ENCODE results near the gene TCAP.
A peak's percentile ranks its signal among the peaks of the same experiment; 100 is the strongest.

The TCAP gene

DNA sequence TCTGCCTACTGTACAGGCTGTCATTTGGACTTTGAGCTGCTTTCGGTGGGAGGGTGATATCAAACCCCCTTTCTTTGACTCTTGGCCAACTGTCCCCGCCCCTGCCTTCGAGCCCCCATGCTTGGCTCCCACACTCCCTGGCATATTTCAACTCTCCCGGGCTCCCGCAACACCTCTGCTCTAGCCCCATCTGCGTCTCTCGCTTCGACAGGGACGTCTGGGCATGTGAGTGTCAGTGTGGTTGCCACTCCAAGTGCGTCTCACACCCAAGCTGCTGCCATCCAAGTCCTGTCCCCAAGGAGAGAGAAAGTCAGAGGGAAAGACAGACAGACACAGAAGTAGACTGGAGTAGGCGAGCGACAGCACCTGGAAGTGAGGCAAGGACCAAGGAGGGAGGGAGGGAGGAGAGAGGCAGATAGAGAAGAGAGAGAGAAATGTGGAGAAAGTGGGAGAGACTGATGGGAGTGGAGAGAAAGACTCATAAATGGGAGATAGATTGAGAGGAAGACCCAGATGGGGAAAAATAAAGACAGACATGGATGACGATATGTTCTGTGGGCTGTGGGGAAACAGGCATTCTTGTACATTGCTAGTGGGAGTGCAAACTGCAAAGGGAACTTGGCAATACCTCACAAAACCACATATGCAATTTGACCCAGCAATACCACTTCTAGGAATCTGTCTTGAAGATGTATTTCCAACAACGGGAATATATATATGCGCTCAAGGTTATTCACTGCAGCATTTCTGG, 16.4 kb upstream of the TCAP start:
- no peak for DNase-seq (ENCODE audit: extremely low read depth in 1 of 2, low read depth in 1 of 2)

DNA sequence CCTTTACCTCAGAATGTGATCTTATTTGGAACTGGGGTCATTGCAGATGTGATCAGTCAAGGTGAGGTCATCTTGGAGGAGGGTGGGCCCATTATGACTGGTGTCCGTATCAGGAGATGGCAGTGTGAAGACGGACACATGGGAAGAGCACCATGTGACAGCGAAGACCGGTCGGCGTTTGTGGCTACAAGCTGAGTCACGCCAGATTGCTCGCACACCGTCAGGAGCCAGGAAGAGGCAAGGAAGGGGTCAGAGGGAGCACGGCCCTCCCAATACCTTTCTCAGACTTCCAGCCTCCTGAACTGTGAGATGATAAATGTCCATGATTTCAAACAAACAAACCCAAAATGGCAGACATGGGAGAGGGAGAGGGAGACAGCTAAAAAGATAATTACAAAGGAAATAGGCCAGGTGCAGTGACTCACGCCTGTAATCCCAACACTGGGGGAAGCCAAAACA, 15.0 kb upstream of the TCAP start:
- DNase-seq (ENCODE audit: extremely low read depth in 1 of 2, low read depth in 1 of 2), result no peak

DNA sequence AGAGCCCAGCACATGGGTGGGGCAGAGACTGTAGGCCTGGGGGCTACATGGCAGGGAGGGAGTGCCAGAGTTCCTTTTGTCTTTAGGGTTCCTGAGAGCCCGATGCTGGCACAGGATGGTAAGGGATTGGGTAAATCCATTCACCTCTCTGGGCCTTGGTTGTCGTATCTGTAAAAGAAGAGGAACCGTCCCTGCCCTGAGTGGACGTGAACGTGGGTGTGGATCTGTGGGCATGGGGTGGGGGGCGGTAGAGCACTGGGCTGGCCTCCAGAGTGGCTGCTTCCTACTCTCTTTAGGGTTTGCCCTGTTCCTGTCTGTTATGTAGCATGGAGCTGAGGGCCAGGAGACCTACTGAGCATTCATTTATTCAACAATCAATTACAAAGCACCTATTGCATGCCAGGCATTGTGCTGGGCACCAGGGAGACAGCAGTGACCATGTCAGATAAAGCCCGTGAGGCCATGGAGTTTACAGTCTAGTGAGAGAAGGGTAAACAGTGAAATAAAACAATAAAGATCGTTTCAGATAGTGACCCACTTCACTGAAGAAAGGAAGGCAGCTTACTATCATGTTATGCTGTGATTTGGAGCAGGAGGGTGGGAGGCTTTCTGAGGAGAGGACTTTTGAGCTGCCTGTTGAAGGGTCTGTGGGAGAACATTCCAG, 13.1 kb upstream of the TCAP start:
- DNase-seq (ENCODE audit: extremely low read depth in 1 of 2, low read depth in 1 of 2), result no peak

DNA sequence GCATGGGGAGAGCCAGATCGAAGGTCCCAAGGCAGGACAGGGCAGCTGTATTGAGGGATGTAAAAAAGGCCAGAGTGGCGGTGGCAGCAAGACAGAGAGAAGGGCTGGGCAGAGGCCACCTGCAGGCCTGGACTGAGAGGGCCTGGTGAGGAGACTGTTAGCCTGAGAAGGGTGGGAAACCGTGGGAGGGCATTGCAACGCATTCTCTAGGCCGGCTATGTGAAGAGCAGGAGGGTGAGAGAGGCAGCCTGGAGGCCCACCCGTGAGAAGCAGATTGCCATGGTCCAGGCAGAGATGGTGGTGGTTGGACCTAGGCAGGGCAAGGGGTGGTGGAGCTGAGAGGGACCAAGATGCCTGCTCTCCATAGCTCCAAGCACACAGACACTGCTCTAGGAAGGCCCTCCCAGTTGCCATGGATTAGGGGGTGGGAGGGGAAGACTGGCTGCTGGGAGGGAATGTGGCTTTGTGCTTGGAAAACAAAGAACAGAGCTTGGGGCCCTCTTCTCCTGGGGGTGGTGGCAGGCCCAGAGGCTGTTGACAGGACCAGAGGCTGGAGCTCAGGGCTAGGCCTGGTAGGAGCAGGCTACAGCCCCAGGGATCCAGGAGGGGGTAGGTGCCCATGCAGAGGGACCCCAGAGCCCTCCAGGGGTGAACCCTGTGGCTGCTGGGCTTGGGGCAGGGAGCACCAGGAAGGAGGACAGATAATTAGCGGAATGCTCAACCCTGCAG, 12.4 kb upstream of the TCAP start:
- DNase-seq (ENCODE audit: extremely low read depth in 1 of 2, low read depth in 1 of 2), result no peak

DNA sequence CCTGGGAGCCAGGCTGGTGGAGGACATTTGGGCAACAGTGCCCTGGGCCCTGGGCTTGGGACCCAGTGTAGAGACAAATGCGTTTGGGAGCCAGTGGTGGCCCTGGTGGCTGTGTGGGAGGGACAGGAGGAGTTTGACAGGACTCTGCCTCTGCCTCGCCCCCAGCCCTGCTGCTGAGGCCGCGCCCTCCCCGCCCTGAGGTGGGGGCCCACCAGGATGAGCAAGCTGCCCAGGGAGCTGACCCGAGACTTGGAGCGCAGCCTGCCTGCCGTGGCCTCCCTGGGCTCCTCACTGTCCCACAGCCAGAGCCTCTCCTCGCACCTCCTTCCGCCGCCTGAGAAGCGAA, 11.9 kb upstream of the TCAP start:
- no peak for DNase-seq (ENCODE audit: extremely low read depth in 1 of 2, low read depth in 1 of 2)

DNA sequence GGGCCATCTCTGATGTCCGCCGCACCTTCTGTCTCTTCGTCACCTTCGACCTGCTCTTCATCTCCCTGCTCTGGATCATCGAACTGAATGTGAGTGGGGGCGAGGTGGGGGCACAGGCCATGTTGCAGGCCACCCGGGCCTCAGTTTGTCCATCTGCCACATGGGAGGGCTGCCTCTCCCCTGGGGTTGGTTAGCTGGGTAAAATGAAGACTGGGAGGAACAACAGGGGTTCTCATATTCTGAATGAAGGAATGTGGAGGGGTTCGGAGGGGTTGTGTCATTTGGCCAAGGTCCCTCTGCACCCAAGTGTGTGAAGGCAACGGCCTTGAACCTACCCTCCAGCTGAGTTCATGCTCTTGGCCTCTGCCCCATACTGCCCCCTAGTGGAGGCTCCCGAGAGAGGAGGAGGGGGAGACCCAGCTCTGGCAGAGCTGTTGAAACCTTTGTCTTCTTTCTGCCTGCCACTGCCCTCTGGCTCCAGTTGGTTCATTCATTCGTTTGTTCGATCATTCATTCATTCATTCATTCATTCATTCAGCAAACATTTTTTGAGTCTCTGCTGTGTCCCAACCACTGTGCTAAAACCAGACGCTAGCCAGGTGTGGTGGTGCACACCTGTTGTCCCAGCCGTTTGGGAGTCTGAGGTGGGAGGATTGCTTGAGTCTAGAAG, 11.4 kb upstream of the TCAP start:
- DNase-seq (ENCODE audit: extremely low read depth in 1 of 2, low read depth in 1 of 2), result peak; percentile 36 to 67

DNA sequence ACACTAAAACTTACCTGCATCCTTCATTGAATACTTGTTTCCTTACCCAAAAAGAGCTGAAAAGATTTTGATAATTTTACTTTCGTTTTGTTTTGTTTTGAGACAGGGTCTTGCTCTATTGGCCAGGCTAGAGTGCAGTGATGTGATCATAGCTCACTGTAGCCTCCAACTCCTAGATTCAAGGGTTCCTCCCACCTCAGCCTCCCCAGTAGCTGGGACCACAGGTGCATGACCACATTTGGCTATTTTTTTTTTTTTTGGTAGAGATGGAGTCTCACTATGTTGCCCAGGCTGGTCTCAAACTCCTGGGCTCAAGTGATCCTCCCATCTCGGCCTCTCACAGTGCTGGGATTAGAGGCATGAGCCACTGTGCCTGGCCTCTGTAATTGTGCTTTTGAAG, 10.0 kb upstream of the TCAP start:
- DNase-seq (ENCODE audit: extremely low read depth in 1 of 2, low read depth in 1 of 2), result no peak

DNA sequence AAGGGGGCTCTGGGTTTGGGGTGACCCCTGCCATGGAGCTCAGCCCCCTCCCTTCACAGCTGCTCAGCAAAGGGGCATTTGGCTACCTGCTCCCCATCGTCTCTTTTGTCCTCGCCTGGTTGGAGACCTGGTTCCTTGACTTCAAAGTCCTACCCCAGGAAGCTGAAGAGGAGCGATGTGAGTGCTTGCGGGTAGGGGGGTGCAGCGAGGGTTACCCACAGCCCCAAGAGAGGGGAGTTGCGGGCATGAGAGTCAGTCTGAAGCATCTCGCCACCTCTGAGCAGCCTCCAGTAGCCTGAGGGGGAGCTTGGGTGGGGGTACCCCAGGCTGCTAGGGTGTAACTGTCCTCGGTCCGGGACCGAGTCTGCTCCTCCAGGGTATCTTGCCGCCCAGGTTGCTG, 6.8 kb upstream of the TCAP start:
- no peak for DNase-seq (ENCODE audit: extremely low read depth in 1 of 2, low read depth in 1 of 2)

DNA sequence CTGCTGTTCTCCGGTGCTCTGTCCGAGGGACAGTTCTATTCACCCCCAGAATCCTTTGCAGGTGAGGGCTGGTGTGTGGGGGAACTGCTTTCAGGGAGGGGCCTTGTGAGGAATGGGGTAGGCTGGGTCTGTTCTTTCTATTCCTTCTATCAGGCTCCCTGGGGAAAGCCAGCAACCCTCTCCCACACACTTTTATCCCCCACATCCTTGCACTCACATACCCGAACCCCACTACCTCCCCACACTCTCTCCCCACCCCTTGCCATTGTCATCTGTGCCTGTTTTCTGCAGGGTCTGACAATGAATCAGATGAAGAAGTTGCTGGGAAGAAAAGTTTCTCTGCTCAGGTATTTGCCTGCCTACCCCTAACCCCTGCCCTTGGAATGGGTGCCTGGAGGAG, 6.4 kb upstream of the TCAP start:
- DNase-seq (ENCODE audit: extremely low read depth in 1 of 2, low read depth in 1 of 2), result no peak

DNA sequence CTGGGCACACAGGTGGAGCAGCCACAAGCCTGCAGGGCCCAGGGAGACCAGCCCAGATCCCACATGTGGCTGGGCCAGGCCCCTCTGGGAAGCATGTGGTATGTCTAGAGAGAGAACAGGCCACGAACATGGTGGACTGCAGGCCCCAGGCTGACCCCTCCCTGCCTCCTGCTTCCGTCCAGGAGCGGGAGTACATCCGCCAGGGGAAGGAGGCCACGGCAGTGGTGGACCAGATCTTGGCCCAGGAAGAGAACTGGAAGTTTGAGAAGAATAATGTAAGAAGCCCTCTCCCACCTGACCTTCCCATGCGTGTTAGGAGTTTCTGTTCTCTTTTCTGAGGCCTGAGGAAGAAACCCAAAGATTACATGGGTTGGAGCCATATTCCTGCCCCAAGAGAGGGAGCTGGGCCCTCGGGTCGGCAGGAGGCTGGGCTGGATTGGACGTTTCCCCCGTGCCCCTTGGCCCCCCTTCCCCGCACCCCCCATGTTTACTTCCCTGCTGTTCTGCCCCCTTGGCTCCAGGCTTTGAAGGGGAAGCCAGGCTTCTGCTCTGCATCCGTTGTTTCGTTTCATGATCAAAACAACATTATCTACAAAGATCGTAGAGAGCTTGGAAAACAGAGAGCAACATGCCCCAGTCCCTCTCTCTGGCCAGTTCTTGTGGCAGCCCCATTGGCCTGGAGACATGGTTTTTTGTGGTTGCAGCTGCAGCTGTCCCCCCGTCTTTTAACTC, 5.7 kb upstream of the TCAP start:
- no peak for DNase-seq (ENCODE audit: extremely low read depth in 1 of 2, low read depth in 1 of 2)

DNA sequence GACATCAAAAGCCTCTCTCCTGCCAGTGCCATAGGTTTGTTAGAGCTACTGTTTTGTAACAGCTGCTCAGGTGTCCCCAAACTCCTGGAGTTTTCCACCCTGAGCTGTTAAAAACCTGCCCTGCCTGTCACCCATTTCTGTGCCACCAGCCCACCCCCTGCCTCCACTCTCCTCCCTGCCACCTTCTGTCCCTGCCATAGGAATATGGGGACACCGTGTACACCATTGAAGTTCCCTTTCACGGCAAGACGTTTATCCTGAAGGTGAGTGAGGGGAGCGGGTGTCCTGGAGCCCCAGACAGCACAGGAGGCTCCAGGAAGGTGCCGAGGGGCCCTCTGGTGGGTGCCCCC, 5.2 kb upstream of the TCAP start:
- DNase-seq (ENCODE audit: extremely low read depth in 1 of 2, low read depth in 1 of 2), result no peak

DNA sequence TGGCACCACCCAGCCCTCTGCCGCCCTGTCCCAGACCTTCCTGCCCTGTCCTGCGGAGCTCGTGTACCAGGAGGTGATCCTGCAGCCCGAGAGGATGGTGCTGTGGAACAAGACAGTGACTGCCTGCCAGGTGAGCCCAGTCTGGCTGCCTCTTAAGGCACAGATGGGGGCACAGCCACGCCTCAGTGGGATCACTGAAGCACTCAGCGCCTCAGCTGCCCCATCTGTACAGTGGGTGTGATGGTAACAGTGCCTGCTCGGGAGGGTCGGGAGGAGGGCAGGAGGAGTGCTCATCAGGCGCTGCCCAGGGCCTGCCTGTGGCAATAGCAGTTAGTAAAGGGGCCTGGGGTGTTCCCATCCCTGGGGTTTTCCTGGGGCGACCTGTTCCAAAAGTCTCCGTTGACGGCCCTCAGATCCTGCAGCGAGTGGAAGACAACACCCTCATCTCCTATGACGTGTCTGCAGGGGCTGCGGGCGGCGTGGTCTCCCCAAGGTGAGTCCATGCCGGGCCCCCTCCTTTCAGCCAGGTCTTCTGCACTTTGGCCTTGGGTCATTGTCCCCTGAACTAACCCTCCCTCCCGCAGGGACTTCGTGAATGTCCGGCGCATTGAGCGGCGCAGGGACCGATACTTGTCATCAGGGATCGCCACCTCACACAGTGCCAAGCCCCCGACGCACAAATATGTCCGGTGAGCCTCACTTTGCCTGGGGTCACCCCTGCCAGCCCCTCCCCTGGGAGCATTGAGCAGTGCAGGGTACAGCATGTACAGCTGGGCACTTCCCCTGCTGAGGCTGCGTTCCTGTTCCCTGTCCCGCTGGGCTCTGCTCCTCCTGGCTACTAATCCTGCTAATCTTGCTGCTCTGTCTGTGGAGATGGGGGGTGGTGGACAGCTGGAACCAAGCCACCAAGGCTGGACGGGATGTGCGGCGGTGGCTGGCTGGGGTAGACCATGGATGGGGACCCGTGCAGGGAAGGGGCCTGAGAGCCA, 4.5 kb upstream of the TCAP start:
- no peak for DNase-seq (ENCODE audit: extremely low read depth in 1 of 2, low read depth in 1 of 2)

DNA sequence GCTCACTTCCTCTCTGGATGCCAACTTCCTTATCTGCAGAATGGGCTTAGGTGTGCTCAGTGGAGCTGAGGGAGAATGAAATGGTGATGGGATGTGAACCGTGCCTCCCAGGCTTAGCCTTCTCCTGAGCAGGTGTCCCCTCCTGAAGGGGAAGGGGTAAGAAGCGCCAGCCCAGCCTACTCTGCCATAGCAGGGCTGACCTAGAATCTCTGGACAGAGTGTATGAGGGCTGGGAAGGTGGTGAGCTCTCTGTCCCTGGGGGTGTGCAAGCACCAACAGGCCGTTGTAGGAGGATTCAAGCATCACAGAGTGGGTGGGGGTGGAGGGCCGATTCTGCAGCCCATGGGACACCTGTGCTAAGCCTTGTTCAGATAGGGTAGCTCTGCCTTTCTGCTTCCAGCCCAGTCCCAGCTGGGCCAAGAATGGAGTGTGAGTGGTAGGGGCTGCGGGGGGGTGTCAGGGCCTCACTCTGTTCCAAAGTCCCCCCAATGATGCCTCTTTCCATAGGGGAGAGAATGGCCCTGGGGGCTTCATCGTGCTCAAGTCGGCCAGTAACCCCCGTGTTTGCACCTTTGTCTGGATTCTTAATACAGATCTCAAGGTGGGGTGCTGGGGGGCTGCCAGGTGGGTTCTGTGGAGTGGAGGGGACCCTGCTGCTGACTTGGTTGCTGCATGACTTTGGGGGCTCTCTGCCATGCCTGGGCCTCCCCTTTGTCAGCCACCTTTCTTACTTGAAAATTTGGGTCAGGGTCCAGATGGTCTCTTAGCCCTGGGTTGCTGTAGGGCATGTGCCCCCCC, 3.2 kb upstream of the TCAP start:
- no peak for DNase-seq (ENCODE audit: extremely low read depth in 1 of 2, low read depth in 1 of 2)

DNA sequence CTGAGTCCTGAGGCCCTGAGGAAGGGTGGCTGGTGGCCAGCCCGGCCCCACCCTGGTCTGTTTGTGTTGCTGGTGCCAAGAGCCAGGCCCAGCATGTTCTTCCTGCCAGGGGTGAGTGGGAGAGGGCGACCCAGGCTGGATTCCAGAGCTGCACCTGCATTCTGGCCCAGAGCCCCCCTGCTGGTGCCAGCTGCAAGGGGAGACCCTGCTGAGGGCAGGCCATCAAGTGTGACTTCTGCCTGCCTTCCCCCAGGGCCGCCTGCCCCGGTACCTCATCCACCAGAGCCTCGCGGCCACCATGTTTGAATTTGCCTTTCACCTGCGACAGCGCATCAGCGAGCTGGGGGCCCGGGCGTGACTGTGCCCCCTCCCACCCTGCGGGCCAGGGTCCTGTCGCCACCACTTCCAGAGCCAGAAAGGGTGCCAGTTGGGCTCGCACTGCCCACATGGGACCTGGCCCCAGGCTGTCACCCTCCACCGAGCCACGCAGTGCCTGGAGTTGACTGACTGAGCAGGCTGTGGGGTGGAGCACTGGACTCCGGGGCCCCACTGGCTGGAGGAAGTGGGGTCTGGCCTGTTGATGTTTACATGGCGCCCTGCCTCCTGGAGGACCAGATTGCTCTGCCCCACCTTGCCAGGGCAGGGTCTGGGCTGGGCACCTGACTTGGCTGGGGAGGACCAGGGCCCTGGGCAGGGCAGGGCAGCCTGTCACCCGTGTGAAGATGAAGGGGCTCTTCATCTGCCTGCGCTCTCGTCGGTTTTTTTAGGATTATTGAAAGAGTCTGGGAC, 2.4 kb upstream of the TCAP start:
- DNase-seq (ENCODE audit: extremely low read depth in 1 of 2, low read depth in 1 of 2), result no peak

DNA sequence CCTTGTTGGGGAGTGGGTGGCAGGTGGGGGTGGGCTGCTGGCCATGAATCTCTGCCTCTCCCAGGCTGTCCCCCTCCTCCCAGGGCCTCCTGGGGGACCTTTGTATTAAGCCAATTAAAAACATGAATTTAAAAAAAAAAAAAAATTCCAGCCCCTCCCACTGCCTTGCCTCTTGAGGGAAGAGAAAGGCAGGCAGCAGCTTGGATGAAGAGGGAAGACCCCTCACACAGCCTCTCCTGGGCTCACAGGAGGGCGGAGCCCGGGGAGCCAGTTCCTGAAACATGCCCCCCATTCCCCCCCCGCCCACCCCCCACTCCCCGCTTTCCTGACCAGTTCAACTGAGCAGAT, 1.8 kb upstream of the TCAP start:
- DNase-seq (ENCODE audit: extremely low read depth in 1 of 2, low read depth in 1 of 2), result no peak

DNA sequence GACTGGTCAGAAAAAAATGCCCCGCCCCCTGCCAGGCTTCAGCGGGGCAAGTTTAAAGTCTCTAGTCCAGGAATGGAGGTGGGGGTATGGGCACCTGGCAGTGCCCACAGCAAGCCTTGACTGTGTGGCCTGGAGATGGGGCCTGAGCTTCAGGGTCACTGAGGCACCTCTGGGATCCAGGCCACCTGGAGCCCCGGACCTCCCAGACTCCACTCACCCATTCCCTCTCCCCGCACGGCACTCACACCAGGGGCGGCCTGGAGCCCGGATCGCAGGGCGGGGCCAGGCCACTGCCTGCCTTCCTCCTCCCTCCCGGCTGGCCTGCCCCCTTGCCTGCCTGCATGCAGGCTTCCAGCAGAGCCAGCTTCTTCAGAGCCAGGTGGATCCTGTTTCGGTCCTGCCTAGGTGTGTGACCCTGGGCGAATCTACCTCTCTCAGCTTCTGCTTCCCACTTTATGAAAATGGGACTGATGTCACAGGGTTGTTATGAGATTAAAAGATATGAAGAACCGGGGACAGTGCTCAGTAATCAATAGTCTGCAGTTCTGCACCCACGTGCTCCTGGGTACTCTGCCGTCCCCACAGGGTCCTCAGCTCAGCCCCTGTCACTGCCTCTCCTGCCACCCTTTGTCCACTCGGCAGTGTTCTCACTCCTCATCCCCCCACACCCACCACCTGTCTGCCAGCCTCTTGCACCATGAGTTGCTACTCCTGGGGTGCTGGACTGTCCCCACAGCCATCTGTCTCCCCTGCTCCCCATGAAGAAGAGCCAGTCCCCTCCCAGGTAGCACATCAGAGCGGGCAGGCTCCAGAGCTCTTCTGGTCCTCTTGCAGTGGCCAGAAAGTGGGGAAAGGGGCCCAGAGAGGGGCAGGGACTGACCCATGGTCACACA, 1.2 kb upstream of the TCAP start:
- no peak for DNase-seq (ENCODE audit: extremely low read depth in 1 of 2, low read depth in 1 of 2)

DNA sequence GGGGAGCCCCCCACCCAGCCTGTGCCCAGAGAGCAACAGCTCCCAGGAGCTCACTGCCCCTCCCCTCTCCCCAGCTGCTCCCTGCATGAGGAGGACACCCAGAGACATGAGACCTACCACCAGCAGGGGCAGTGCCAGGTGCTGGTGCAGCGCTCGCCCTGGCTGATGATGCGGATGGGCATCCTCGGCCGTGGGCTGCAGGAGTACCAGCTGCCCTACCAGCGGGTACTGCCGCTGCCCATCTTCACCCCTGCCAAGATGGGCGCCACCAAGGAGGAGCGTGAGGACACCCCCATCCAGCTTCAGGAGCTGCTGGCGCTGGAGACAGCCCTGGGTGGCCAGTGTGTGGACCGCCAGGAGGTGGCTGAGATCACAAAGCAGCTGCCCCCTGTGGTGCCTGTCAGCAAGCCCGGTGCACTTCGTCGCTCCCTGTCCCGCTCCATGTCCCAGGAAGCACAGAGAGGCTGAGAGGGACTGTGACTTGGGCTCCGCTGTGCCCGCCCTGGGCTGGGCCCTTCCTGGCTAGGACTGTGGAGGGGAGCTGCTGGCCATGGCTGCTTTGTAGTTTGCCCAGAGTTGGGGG, 584 bp downstream of the TCAP start:
- DNase-seq (ENCODE audit: extremely low read depth in 1 of 2, low read depth in 1 of 2), result no peak

Measured in stimulated activated CD8-positive, alpha-beta memory T cell treated with anti-CD3 and anti-CD28 coated beads, Interleukin-7, amount 100 ng/mL, for 48 hours (primary cell).